Measurements from ENCODE around the gene INSRR.

The INSRR gene

GRCh38 chr1:156894711-156895454 is 36.0 kb upstream of the INSRR start:
- DNase-seq (ENCODE audit: low read depth, low spot score), result peak; percentile 29

GRCh38 chr1:156894001-156894400 is 35.1 kb upstream of the INSRR start:
- no peak for DNase-seq (ENCODE audit: low read depth, low spot score)

GRCh38 chr1:156893048-156893953 is 34.4 kb upstream of the INSRR start, which contains the start of gene PEAR1:
PEAR1 (plus strand) TSS chr1:156893718; CDS start chr1:156903927, 10,209 bp downstream.
- peak; percentile 64 for DNase-seq (ENCODE audit: low read depth, low spot score)

GRCh38 chr1:156892190-156893047 is 33.5 kb upstream of the INSRR start:
- peak; percentile 93 for DNase-seq (ENCODE audit: low read depth, low spot score)

DNA sequence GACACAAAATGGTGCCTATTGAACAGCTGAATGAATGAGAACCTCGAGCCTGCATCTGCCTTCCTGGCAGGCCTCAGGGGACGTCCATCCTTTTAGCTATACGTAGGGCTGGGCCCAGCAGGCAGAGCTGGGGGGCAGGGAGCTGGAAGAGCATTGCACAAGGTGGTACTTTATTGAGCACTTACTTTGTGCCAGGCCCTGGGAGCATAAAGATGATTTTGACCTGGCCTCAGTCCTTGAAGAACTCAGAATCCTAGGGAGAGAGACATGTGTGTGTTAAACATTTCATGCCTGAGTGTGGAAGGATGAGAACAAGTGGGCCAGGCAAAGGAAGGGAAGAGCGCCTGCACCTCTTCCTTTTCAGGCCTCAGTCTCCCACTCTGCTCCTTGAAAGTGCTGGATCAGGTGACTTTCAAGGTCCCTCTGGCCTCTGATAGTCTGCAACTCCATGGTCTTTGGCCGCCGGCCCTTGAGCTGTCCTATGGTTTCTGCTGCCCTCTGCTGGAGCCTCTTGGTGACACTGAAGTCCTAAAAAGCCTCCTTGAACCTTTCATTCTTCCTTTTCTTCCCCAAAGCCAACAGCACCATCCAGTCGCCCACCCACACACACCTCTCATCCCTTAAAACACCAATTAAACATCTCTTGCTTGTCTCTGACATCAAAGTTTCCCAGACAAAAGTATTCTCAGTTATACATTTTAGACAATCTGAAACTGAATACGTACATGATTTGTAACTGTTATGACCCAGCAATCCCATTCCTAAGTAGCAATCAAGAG is 31.1 kb upstream of the INSRR start:
- peak; percentile 88 for DNase-seq (ENCODE audit: low read depth, low spot score)

- DNase-seq (ENCODE audit: low read depth, low spot score), result no peak
Observed at GRCh38 chr1:156887734-156888133, 28.8 kb upstream of the INSRR start.

- no peak for DNase-seq (ENCODE audit: low read depth, low spot score)
Observed at GRCh38 chr1:156887317-156887716, 28.4 kb upstream of the INSRR start.

GRCh38 chr1:156886583-156887281 is 27.8 kb upstream of the INSRR start:
- DNase-seq (ENCODE audit: low read depth, low spot score), result peak; percentile 35

GRCh38 chr1:156885880-156886355 is 27.0 kb upstream of the INSRR start:
- DNase-seq (ENCODE audit: low read depth, low spot score), result no peak

- no peak for DNase-seq (ENCODE audit: low read depth, low spot score)
Observed at GRCh38 chr1:156885314-156885713, 26.4 kb upstream of the INSRR start.

DNA sequence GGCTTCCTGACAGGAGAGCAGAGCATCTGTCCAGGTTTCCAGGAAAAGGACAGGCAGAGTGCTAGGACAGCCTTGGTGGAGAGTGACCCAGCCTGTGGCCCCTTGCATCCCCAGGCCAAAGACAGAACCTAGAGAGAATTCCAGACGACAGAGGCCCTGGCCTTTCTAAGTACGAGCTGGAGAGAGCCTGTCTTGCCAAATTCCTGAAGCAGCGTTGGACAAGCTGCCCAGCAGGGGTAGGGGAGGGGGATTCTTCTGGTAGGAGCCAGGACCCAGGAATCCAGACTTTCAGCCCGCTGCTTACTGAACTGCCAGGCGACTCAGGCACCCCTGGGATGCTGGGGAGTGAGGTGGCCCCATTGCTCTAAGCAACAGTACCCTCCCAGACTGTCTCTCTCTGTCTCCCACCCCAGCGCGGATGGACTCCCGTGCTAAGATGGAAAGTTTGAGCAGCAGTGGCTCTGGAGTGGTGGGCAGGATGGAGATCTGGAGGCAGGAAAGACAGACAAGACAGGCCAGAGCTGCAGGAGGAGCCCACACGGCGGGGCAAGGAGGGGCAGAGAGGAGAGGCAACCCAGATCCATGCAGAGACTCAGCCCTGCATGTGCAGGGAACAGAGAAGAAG is 25.8 kb upstream of the INSRR start:
- peak; percentile 68 for DNase-seq (ENCODE audit: low read depth, low spot score)

DNA sequence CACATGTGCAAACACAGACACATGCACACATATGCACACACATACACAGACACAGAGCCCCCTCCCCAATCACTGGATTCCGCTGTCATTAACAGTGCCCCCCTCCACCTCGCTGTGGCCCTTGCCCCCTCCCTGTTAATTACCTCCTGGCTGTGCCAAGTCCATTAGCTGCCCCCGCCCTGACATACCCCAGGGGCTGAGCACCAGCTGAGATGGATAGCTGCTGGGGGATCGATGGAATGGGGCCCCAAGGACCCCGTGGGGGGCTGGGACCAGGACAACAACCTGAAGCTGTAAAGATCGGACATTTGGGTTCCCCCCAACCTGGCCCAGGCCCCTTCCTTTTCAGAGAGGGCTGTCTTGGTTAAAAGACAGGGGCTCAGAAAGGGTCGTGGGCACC is 25.0 kb upstream of the INSRR start:
- DNase-seq (ENCODE audit: low read depth, low spot score), result no peak

DNA sequence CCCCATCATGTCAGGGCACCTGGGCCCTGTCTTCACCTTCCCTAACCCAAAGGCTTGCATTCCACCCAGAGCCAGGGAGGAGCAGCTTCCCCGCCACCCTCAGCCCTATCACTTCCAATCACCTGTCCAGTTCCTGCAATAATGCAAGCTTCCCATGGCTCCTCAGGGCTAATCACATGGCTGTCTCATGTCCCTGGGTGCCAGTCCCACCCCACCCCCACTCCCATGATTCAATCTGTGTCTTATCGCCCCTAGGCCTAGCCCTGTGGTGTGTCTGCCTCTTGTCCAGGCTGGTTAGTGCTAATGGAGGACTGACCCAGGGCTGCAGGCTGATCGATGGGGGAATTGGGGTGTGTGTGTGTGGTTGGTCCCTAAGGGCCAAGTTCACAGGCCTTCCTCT is 23.6 kb upstream of the INSRR start:
- peak; percentile 55 for DNase-seq (ENCODE audit: low read depth, low spot score)

DNA sequence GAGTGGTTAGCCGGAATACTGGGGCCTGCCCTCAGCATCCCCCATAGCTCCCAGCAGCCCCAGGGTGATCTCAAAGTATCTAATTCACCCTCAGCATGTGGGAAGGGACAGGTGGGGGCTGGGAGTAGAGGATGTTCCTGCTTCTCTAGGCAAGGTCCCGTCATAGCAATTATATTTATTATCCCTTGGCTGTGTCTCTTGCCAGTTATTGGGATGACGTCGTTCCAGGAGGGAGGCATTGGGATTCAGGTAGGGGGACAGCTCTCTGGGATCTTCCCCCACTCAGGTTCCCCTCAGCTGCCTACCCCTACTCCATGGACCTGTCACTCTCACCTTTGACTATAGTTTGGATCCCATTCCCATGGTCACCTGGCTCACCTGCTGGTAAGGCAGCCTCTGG is 22.7 kb upstream of the INSRR start:
- DNase-seq (ENCODE audit: low read depth, low spot score), result no peak

DNA sequence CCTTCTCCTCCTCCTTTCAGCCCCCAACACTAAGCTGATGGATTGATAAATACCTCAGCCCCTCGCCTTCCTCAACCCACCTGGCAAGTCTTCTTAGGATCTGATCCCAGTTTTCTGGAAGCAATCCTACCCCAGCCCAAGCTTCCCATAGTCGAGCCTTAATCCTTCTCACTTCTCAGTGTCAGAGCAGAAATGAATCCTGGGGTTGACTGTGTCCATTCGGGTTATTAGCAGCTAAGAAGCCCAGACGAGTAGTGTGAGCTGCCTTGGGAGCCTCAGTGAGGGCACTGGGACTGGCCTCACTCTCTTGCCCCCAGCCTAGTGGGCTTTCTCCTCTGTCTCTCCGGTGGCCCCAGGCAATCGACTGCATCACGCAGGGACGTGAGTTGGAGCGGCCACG is 22.2 kb upstream of the INSRR start:
- no peak for DNase-seq (ENCODE audit: low read depth, low spot score)

DNA sequence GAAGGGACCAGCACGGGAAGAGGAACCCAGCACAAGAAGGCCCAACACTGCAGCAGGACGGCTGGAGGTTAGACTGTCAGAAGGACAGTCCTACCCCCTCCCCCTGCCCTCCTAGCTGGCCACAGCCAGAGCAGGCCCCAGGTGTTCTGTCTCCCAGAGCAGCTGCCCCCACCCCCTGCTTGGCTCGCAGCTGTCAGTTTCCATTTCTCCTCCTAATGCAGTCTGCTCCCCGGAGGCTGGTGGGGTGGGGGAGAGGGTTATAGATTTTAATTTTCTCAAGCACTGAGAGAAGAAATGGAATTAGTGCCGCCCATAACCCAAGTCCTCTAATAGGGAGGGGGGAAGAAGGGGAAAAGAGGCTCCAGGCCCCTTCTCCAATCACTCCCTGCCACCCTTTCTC is 21.6 kb upstream of the INSRR start:
- DNase-seq (ENCODE audit: low read depth, low spot score), result no peak

DNA sequence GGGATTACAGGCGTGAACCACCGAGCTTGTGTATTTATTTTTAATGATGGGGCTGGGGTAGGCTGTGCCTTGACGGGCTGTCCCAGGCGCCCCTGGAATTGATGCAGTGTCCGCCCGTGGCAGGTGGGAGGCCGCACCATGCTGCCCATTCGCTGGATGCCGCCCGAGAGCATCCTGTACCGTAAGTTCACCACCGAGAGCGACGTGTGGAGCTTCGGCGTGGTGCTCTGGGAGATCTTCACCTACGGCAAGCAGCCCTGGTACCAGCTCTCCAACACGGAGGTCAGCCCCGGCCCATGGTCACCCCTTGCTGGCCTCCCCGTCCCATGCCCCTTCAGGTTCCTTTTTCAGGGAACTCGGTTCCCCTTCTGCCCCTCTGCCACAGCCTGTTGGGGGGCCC is 21.0 kb upstream of the INSRR start:
- no peak for DNase-seq (ENCODE audit: low read depth, low spot score)

DNA sequence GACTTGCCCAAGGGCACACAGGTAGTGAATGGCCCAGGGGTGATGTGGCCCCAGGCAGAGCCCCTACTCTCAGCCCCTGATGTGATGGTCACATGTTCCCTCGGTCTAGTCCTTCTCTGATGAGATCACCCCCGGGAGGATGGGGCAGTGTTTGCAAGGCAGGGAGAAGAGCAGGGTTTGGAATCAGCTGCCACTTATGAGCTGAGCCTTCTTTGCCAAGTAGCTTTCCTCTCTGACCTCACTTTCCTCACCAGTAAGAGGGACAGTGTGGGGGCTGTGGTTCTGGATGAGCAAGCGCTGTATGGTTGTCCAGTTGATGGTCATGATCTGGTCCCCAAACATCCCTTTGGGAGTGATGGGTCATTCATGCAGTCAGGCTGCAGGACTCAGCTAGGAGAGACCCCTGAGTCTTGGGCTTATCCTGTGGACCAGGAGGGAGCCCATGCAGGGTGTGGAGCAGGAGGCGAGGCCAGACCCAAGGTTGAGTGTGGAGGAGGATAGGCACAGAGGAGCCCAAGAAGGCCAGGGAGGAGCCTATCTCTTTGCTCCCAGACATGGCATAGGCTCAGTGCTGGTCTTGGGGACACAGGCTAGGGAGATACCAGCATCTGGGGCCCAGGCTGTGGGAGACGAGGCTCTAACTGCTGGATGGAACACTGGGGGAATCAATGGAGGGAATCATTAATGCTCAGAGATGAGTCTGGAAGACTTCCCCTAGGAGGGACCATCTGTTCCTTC is 18.7 kb upstream of the INSRR start:
- DNase-seq (ENCODE audit: low read depth, low spot score), result no peak

DNA sequence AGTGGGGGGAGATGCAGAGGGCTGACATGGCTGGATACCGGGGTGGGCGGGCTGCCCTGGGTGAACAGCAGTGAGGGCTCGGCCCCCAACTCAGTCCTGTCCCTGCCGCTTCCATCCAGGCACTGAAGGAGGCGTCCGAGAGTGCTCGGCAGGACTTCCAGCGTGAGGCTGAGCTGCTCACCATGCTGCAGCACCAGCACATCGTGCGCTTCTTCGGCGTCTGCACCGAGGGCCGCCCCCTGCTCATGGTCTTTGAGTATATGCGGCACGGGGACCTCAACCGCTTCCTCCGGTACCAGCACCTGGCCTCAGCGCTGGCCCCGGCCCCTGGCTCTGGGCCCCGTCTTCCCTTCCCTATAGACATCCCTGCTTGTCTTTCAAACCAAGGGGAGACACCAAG is 17.4 kb upstream of the INSRR start:
- peak; percentile 82 for DNase-seq (ENCODE audit: low read depth, low spot score)
